Activated T-cell treated with anti-CD3 and anti-CD28 coated beads, Interleukin-2, amount 50 U/mL, for 72 hours (primary cell): Measurements from ENCODE around the gene ARHGAP18. TPM values are rescaled to one million over a fixed set of nuclear protein-coding genes. Genes with fewer than 3 reads are reported as not detected.

Source experiments
- ATAC-seq, 2 donors: fragments of 150-1000 bp; cut with Tn5 transposase; replicated peaks in 1 of 2; 2 replicates each; pipeline ENCODE4 v1.10.0; 2021; ENCODE audit warnings: moderate library complexity in 2 of 2, mild to moderate bottlenecking in 1 of 2
- DNase-seq, 2 donors: peaks; one replicate each; pipeline ENCODE4 v3.0.0; 2021 to 2022; ENCODE audit warnings: mixed read lengths in 1 of 2
- H3K27ac Mint-ChIP-seq: one replicate; pipeline ENCODE4 v1.8.0; 2022; ENCODE audit warnings: mild to moderate bottlenecking, moderate library complexity, mixed read lengths
- H3K27me3 Mint-ChIP-seq: one replicate; pipeline ENCODE4 v1.8.0; 2022; ENCODE audit warnings: low read depth, mixed read lengths
- H3K36me3 Mint-ChIP-seq, 2 donors: one replicate each; pipeline ENCODE4 v1.8.0; 2022; ENCODE audit warnings: mixed read lengths in 2 of 2, mild to moderate bottlenecking in 1 of 2; ENCODE audit not compliant: insufficient read depth in 2 of 2
- H3K4me1 Mint-ChIP-seq: one replicate; pipeline ENCODE4 v1.8.0; 2022; ENCODE audit warnings: low read depth, mixed read lengths
- H3K4me3 Mint-ChIP-seq, 2 donors: one replicate each; pipeline ENCODE4 v1.8.0; 2022; ENCODE audit warnings: mild to moderate bottlenecking in 2 of 2, mixed read lengths in 2 of 2, moderate library complexity in 2 of 2
- H3K9me3 Mint-ChIP-seq, 2 donors: one replicate each; pipeline ENCODE4 v1.8.0; 2022; ENCODE audit warnings: mixed read lengths in 2 of 2
- total RNA-seq, 2 donors: library from RNA; stranded (reverse); gene quantifications; one replicate each; pipeline ENCODE4 v1.2.3, GENCODE V29; 2022

Gene ARHGAP18
- total RNA-seq, 2 donors from 2014 or later = 2.7 to 3.9 TPM

DNA sequence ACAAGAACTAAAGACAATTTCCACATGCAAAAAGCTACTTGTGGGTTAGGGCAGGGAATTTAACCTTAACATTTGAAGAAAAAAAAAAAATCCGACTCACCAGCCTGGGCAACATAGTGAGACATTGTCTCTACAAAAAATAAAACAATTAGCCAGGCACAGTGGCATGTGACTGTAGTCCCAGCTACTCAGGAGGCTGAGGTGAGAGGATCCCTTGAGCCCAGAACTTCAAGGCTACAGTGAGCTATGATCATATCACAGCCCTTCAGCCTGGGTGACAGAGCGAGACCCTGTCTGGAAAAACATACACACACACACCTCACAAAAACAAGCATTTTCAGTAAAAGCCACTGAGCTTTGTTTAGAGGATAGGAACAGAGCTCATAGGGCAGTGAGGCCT is 56.2 kb downstream of the ARHGAP18 start:
- H3K36me3 Mint-ChIP-seq = no peaks in the 10 kb centered on the region
- no peak overlapping the region for H3K27ac Mint-ChIP-seq
- H3K4me3 Mint-ChIP-seq = no peak overlapping the region
- ATAC-seq = no peak
- no peaks in the 10 kb centered on the region for H3K27me3 Mint-ChIP-seq
- no peaks in the 10 kb centered on the region for H3K9me3 Mint-ChIP-seq
- peaks cover 7% of the 10 kb centered on the region for H3K4me1 Mint-ChIP-seq
- no peak for DNase-seq

DNA sequence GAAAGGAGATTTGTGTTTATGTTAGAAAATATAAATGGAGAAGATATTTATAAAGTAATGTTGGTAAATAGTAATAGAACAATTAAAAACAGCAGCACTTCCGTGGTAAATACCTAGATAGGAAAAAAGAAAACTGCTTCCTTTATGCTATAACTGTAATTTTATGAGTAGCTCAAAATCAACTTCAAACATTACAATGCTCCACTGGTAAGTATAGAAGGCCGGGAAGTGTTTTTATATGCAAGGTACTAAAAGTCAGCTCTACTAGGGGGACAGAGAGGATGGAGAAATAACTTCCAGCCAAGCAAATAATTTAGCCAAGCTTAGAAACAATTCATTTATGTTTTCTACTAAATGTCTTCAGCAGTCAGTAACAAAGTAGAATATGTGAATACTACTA is 56.7 kb downstream of the ARHGAP18 start:
- Mint-ChIP-seq H3K27ac (no peak overlapping the region), H3K36me3 (no peaks in the 10 kb centered on the region), H3K4me3 (no peak overlapping the region), H3K4me1 (peaks cover 7% of the 10 kb centered on the region), H3K27me3 (no peaks in the 10 kb centered on the region), H3K9me3 (no peaks in the 10 kb centered on the region)
- ATAC-seq = no peak
- no peak for DNase-seq

DNA sequence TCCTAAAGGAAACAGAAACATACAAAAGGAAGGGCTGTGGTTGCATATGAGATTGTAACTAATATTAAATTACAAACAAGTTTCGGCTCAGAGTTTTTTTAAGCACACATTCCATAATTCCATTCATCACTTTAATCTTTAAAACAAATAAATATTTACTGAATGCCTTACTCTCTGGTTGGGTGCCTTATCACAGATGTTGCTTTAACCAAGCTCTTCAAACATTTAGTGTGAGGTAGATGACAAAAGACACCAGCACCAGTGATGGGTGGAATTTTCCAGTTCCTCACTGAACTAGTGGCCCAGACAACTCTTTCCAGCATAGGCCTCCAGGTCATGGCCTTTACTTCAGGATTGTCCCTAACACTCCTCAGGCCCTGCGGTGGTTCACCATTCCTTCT is 58.7 kb downstream of the ARHGAP18 start:
- ATAC-seq = no peak
- Mint-ChIP-seq H3K27ac (peak overlapping the region; percentile 27), H3K4me3 (no peak overlapping the region), H3K9me3 (no peaks in the 10 kb centered on the region), H3K27me3 (no peaks in the 10 kb centered on the region), H3K4me1 (peaks cover 7% of the 10 kb centered on the region), H3K36me3 (no peaks in the 10 kb centered on the region)
- DNase-seq = no peak

- Mint-ChIP-seq H3K36me3 (no peaks in the 10 kb centered on the region), H3K4me3 (no peak overlapping the region), H3K4me1 (no peaks in the 10 kb centered on the region), H3K9me3 (no peaks in the 10 kb centered on the region), H3K27me3 (no peaks in the 10 kb centered on the region), H3K27ac (no peak overlapping the region)
- ATAC-seq (no peak), DNase-seq (no peak)
Observed at GRCh38 chr6:129648819-129649491, 61.0 kb downstream of the ARHGAP18 start.

- H3K27me3 Mint-ChIP-seq = no peaks in the 10 kb centered on the region
- no peaks in the 10 kb centered on the region for H3K9me3 Mint-ChIP-seq
- H3K36me3 Mint-ChIP-seq = no peaks in the 10 kb centered on the region
- no peaks in the 10 kb centered on the region for H3K4me1 Mint-ChIP-seq
- ATAC-seq (no peak), DNase-seq (no peak)
- no peak overlapping the region for H3K4me3 Mint-ChIP-seq
- H3K27ac Mint-ChIP-seq = no peak overlapping the region
Observed at GRCh38 chr6:129647044-129647443, 62.9 kb downstream of the ARHGAP18 start.

GRCh38 chr6:129646642-129647041 is 63.3 kb downstream of the ARHGAP18 start:
- Mint-ChIP-seq H3K36me3 (no peaks in the 10 kb centered on the region), H3K4me3 (no peak overlapping the region), H3K27ac (no peak overlapping the region), H3K9me3 (no peaks in the 10 kb centered on the region), H3K4me1 (no peaks in the 10 kb centered on the region), H3K27me3 (no peaks in the 10 kb centered on the region)
- ATAC-seq = no peak
- no peak for DNase-seq

GRCh38 chr6:129645830-129646579 is 64.0 kb downstream of the ARHGAP18 start:
- H3K27ac Mint-ChIP-seq = no peak overlapping the region

DNA sequence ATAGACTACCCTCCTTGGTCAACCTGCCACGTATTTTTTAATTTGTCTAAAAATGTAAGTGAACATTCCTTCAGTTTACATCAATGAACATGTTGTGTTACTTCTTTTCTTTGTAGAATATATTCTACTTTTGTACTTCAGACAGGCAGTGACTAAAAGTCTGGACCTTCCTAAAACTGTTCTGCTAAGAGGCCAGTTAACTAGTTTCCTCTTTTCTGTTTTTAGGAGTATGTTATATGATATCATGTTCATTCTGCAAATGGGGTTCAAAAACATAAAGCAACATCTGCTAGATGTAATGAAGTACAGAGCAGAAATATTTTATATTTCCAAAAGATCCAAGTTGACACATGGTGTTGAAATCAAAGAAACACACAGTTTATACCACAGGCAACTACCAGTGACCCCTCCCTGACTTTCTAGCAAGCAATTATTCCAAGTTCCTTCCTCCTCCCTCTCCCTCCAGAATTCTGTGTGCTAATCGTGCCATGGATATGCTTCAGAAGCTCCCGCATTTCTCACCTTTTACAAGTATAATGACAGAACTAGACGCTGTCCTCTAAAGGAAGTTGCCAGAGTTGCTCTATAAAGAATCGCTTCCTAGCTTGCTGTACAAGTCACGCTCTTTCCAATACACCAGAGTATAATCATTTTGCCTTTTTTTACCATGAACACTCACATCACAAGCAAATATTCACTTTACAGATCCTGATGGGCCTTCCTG is 64.7 kb downstream of the ARHGAP18 start:
- ATAC-seq (no peak), DNase-seq (no peak)
- Mint-ChIP-seq H3K27ac (no peak overlapping the region), H3K36me3 (no peaks in the 10 kb centered on the region), H3K4me3 (no peak overlapping the region), H3K27me3 (no peaks in the 10 kb centered on the region), H3K4me1 (no peaks in the 10 kb centered on the region), H3K9me3 (no peaks in the 10 kb centered on the region)

More at GRCh38 chr6:129645830-129646579, 64.0 kb downstream of the ARHGAP18 start:
- no peaks in the 10 kb centered on the region for H3K27me3 Mint-ChIP-seq
- ATAC-seq (no peak), DNase-seq (no peak)
- H3K9me3 Mint-ChIP-seq = no peaks in the 10 kb centered on the region
- H3K4me1 Mint-ChIP-seq = no peaks in the 10 kb centered on the region
- no peaks in the 10 kb centered on the region for H3K36me3 Mint-ChIP-seq
- no peak overlapping the region for H3K4me3 Mint-ChIP-seq

GRCh38 chr6:129644567-129645015 is 65.4 kb downstream of the ARHGAP18 start:
- Mint-ChIP-seq H3K4me1 (no peaks in the 10 kb centered on the region), H3K4me3 (no peak overlapping the region), H3K27ac (no peak overlapping the region), H3K27me3 (no peaks in the 10 kb centered on the region), H3K36me3 (no peaks in the 10 kb centered on the region), H3K9me3 (no peaks in the 10 kb centered on the region)
- ATAC-seq (no peak), DNase-seq (no peak)

- no peaks in the 10 kb centered on the region for H3K36me3 Mint-ChIP-seq
- no peak for ATAC-seq
- no peaks in the 10 kb centered on the region for H3K9me3 Mint-ChIP-seq
- DNase-seq = no peak
- no peak overlapping the region for H3K4me3 Mint-ChIP-seq
- H3K27ac Mint-ChIP-seq = no peak overlapping the region
- no peaks in the 10 kb centered on the region for H3K4me1 Mint-ChIP-seq
- H3K27me3 Mint-ChIP-seq = no peaks in the 10 kb centered on the region
Observed at GRCh38 chr6:129643968-129644367, 66.0 kb downstream of the ARHGAP18 start.

DNA sequence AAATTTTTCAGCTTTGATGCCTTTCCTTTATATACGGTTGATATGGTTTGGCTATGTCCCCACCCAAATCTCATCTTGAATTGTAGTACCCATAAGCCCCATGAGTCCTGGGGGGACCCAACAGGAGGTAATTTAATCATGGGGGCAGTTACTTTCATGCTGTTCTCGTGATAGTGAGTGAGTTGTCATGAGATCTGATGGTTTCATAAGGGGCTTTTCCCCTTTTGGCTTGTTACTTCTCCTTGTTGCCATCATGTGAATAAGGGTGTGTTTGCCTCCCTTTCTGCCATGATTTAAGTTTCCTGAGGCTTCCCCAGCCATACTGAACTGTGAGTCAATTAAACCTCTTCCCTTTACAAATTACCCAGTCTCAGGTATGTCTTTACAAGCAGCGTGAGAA is 66.8 kb downstream of the ARHGAP18 start:
- Mint-ChIP-seq H3K9me3 (no peaks in the 10 kb centered on the region), H3K36me3 (no peaks in the 10 kb centered on the region), H3K4me3 (no peak overlapping the region), H3K27ac (no peak overlapping the region), H3K27me3 (no peaks in the 10 kb centered on the region), H3K4me1 (no peaks in the 10 kb centered on the region)
- DNase-seq (no peak), ATAC-seq (no peak)

DNA sequence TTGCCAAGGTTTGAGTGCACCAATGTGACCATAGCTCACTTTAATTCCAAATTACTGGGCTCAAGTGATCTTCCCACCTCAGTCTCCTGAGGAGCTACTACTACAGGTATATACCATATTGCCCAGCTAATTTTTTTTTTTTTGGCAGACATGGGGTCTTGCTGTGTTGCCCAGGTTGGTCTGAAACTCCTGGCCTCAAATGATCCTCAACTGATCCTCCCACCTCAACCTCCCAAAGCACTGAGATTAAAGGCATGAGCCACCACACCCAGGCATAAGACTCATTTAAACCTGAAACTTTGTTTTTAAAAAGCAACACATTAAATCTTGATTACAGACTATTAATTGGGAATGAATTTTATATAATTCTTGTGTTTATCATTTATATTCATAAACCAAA is 67.7 kb downstream of the ARHGAP18 start:
- Mint-ChIP-seq H3K4me3 (no peak overlapping the region), H3K27ac (no peak overlapping the region), H3K4me1 (no peaks in the 10 kb centered on the region), H3K36me3 (no peaks in the 10 kb centered on the region), H3K27me3 (no peaks in the 10 kb centered on the region), H3K9me3 (no peaks in the 10 kb centered on the region)
- ATAC-seq (no peak), DNase-seq (no peak)

DNA sequence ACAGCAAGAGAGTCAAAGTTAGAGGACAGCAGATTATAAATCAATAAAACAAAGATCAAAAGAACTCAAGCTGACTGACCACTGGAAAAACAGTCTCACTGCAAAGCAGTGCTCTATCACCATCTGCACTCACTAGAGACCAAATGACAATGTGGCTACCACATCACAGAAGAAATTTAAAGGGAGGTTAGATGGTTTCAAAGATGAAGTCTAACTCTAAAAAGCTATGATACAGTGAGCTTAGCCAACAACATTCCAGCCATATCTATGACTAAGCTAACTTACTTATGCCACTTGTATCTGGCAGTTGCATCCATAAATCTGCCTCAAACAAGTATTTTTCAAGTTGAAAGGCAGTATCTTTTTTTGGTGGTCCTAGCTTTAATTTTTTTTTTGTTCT is 68.6 kb downstream of the ARHGAP18 start:
- ATAC-seq = no peak
- H3K9me3 Mint-ChIP-seq = no peaks in the 10 kb centered on the region
- H3K4me3 Mint-ChIP-seq = no peak overlapping the region
- no peaks in the 10 kb centered on the region for H3K4me1 Mint-ChIP-seq
- H3K36me3 Mint-ChIP-seq = no peaks in the 10 kb centered on the region
- no peaks in the 10 kb centered on the region for H3K27me3 Mint-ChIP-seq
- no peak for DNase-seq
- no peak overlapping the region for H3K27ac Mint-ChIP-seq
